IMR-90 (cell line): ENCODE results near the gene EGFL8.

Experiments used
- BHLHE40 ChIP-seq: fragments of 150-350 bp; IDR thresholded peaks from 2 replicates; pipeline ENCODE4 v1.6.1; 2016; ENCODE audit warnings: mild to moderate bottlenecking, low read depth, low read length
- CTCF ChIP-seq: conservative IDR thresholded peaks from 2 replicates; pipeline ENCODE4 v1.5.1; 2012; ENCODE audit warnings: mild to moderate bottlenecking, low read depth, low read length, improper control_type of control experiment
- POLR2A ChIP-seq: IDR thresholded peaks from 2 replicates; pipeline ENCODE4 v1.6.1; 2012; ENCODE audit warnings: mild to moderate bottlenecking, low read depth, low read length

GRCh38 chr6:32204268-32204715 is 39.9 kb downstream of the EGFL8 start:
- TF ChIP-seq CTCF (no peak), POLR2A (no peak), BHLHE40 (no peak)
